D721Med (cell line): ENCODE data around the gene COL6A2.

ENCODE experiments used
- DNase-seq: peaks from one replicate; pipeline ENCODE4 v3.0.0; 2011; ENCODE audit warnings: low spot score; ENCODE audit not compliant: insufficient read length
- FAIRE-seq: peaks from 2 replicates; lab custom pipeline; 2011; peaks lifted over from hg19 to GRCh38; lab: Jason Lieb, UNC
- CTCF ChIP-seq: IDR thresholded peaks from 2 replicates; pipeline ENCODE4 v1.5.1; 2012; ENCODE audit warnings: mild to moderate bottlenecking, control low read depth; ENCODE audit not compliant: insufficient read depth; ENCODE audit errors: missing control alignments

The COL6A2 gene

GRCh38 chr21:46080171-46081021 lies 17.5 kb upstream of the COL6A2 start:
- peak; percentile 12 for DNase-seq
- FAIRE-seq: no peak
- TF ChIP-seq CTCF: no peak

GRCh38 chr21:46081022-46081861 lies 16.7 kb upstream of the COL6A2 start:
- no peak for TF ChIP-seq CTCF
- DNase-seq (no peak), FAIRE-seq (no peak)

GRCh38 chr21:46081862-46082712 lies 15.8 kb upstream of the COL6A2 start:
- FAIRE-seq (no peak), DNase-seq (no peak)
- no peak for TF ChIP-seq CTCF

GRCh38 chr21:46082713-46082962 lies 15.3 kb upstream of the COL6A2 start:
- TF ChIP-seq CTCF: no peak
- DNase-seq (no peak), FAIRE-seq (no peak)

- TF ChIP-seq CTCF: no peak
- DNase-seq (no peak), FAIRE-seq (no peak)
Measured at GRCh38 chr21:46082963-46083790, 14.7 kb upstream of the COL6A2 start.

GRCh38 chr21:46083791-46084561 lies 13.9 kb upstream of the COL6A2 start:
- FAIRE-seq (no peak), DNase-seq (no peak)
- no peak for TF ChIP-seq CTCF
